Endothelial cell of umbilical vein (primary cell): ENCODE measurements around the gene HOXA9. TPM values are rescaled to one million over a fixed set of nuclear protein-coding genes. Genes with fewer than 3 reads are reported as not detected.
A peak's percentile ranks its signal among the peaks of the same experiment; 100 is the strongest.

Source experiments
- BruUV-seq: library from RNA; stranded (reverse); fragments of 400-500 nt; replicated peaks from 2 replicates; lab custom pipeline; 2021; lab: Mats Ljungman, UMichigan
- CTCF ChIA-PET: fragments of 300-600, 350-600 bp; sonication (Branson Sonifier 250); formaldehyde crosslinking; loops from one replicate; lab custom pipeline; 2021; ENCODE audit warnings: antibody characterized with exemption, inconsistent platforms; lab: Charles Lee
- POLR2A ChIA-PET: fragments of 300-600, 350-600 bp; sonication (Branson Sonifier 250); formaldehyde crosslinking; loops from one replicate; lab custom pipeline; 2021; ENCODE audit warnings: antibody characterized with exemption, inconsistent platforms; lab: Charles Lee
- DNase-seq: peaks from one replicate; pipeline ENCODE4 v3.0.0-alpha.2; 2011; ENCODE audit warnings: low read depth, low spot score
- FAIRE-seq: peaks from 2 replicates; lab custom pipeline; 2011; peaks lifted over from hg19 to GRCh38; lab: Jason Lieb, UNC
- H2AFZ ChIP-seq: 2 replicates; pipeline ENCODE4 v1.6.0; 2012; ENCODE audit warnings: low read depth, low read length, control low read depth, inconsistent platforms
- H3K27ac ChIP-seq: 2 replicates; pipeline ENCODE4 v1.5.1; 2011; ENCODE audit warnings: low read depth, mild to moderate bottlenecking, control low read depth, low read length, moderate library complexity; ENCODE audit not compliant: insufficient read depth
- H3K27me3 ChIP-seq, 2 experiments: 2 replicates each; pipeline versions ENCODE4 v1.6.0 to v1.6.1; 2011; ENCODE audit warnings: low read length in 2 of 2, mixed read lengths in 1 of 2; ENCODE audit not compliant: control insufficient read depth in 2 of 2, insufficient read depth in 2 of 2
- H3K36me3 ChIP-seq, 2 experiments: 2 replicates in 1 of 2; 3 replicates in 1 of 2; pipeline ENCODE4 v1.5.1; 2011; ENCODE audit warnings: low read length in 2 of 2, mild to moderate bottlenecking in 1 of 2, moderate library complexity in 1 of 2; ENCODE audit not compliant: control insufficient read depth in 2 of 2, insufficient read depth in 2 of 2; ENCODE audit errors: extremely low read depth in 1 of 2
- H3K4me1 ChIP-seq: 3 replicates; pipeline ENCODE4 v1.5.1; 2011; ENCODE audit warnings: mild to moderate bottlenecking, low read length; ENCODE audit not compliant: control insufficient read depth, insufficient read depth; ENCODE audit errors: extremely low read depth
- H3K4me2 ChIP-seq: 2 replicates; pipeline ENCODE4 v1.6.1; 2011; ENCODE audit warnings: low read length, control low read depth, mixed read lengths; ENCODE audit not compliant: insufficient read depth
- H3K4me3 ChIP-seq, 3 experiments: fragments of 200-600 bp in 1 of 3; sonication (generic), shearing (Covaris generic) in 1 of 3; replicated peaks in 1 of 3; 2 replicates each; pipeline ENCODE4 v1.5.1; 2011 to 2016; ENCODE audit warnings: control low read depth in 3 of 3, low read length in 3 of 3, mild to moderate bottlenecking in 2 of 3, inconsistent platforms in 1 of 3, low read depth in 1 of 3, moderate library complexity in 1 of 3; ENCODE audit not compliant: insufficient read depth in 1 of 3
- H3K79me2 ChIP-seq: 2 replicates; pipeline ENCODE4 v1.6.0; 2012; ENCODE audit warnings: low read length, inconsistent platforms; ENCODE audit not compliant: control insufficient read depth, insufficient read depth
- H3K9ac ChIP-seq: replicated peaks from 2 replicates; pipeline ENCODE3; 2011; ENCODE audit warnings: low read length, control low read depth; ENCODE audit not compliant: insufficient read depth; ENCODE audit errors: extremely low read depth
- H3K9me1 ChIP-seq: replicated peaks from 3 replicates; pipeline ENCODE4 v1.6.0; 2011; ENCODE audit warnings: mild to moderate bottlenecking, low read length; ENCODE audit not compliant: control insufficient read depth, insufficient read depth; ENCODE audit errors: extremely low read depth
- H3K9me3 ChIP-seq: replicated peaks from 2 replicates; pipeline ENCODE4 v1.5.1; 2012; ENCODE audit warnings: low read length, inconsistent platforms; ENCODE audit not compliant: control insufficient read depth, insufficient read depth
- H4K20me1 ChIP-seq: replicated peaks from 2 replicates; pipeline ENCODE3; 2011; ENCODE audit warnings: mild to moderate bottlenecking, low read length; ENCODE audit not compliant: control insufficient read depth, insufficient read depth; ENCODE audit errors: extremely low read depth
- CTCF ChIP-seq, 2 donors: IDR thresholded peaks; 1 replicate in 1 of 2; 2 replicates in 1 of 2; pipeline ENCODE4 v1.5.1; 2011; ENCODE audit warnings: low read length in 2 of 2, mild to moderate bottlenecking in 2 of 2, moderate library complexity in 2 of 2, control low read depth in 1 of 2, inconsistent platforms in 1 of 2, low read depth in 1 of 2; ENCODE audit not compliant: insufficient read depth in 1 of 2; ENCODE audit errors: extremely low read depth in 1 of 2
- JUN ChIP-seq: IDR thresholded peaks from 2 replicates; pipeline ENCODE4 v1.6.1; 2011; ENCODE audit warnings: borderline replicate concordance, low read depth; ENCODE audit not compliant: insufficient read length, insufficient read depth
- MYC ChIP-seq: IDR thresholded peaks from one replicate; pipeline ENCODE4 v1.6.1; 2011; ENCODE audit warnings: mild to moderate bottlenecking, low read depth, low read length
- POLR2A ChIP-seq: IDR thresholded peaks from 2 replicates; pipeline ENCODE4 v1.6.1; 2012; ENCODE audit warnings: low read depth, mild to moderate bottlenecking, control low read depth, low read length
- POLR2AphosphoS5 ChIP-seq: IDR thresholded peaks from 2 replicates; pipeline ENCODE4 v1.6.1; 2012; ENCODE audit warnings: low read depth, mild to moderate bottlenecking, control low read depth, low read length, moderate library complexity; ENCODE audit not compliant: insufficient read depth
- dilution Hi-C: fragments of 300-500 bp; cut with MboI; formaldehyde crosslinking; loops from one replicate; pipeline ENCODE4 v1.15.0; 2019; ENCODE audit warnings: low sequenced_read_pairs; ENCODE audit not compliant: extremely low pct_ligation_motif_present
- intact Hi-C: fragments of 100-400 bp; cut with micrococcal nuclease; formaldehyde crosslinking; loops from one replicate; pipeline ENCODE4 v1.10.0; 2022
- polyA plus RNA-seq, 4 experiments: library from polyadenylated mRNA; depleted of rRNA in 3 of 4; stranded (reverse) in 3 of 4; unstranded in 1 of 4; fragments of >200 nt; gene quantifications; 2 replicates each; pipeline versions ENCODE4 v1.2.1 to v1.2.3, GENCODE V29; 2011 to 2012; ENCODE audit warnings: missing spikeins in 1 of 4
- total RNA-seq: library from RNA; stranded (reverse); gene quantifications from 2 replicates; pipeline ENCODE4 v1.2.3, GENCODE V29; 2021

The HOXA9 gene
- total and polyA plus RNA-seq, 2 donors (not counting 3 experiments of a cell fraction or from before 2014, with no cell fraction given), result 47.2 to 61.6 TPM

- Histone ChIP-seq H2AFZ (no peak within 1 kb of the TSS), H3K27me3 (no peaks in the 10 kb centered on the region), H4K20me1 (no peaks in the 10 kb centered on the region), H3K27ac (peak within 1 kb of the TSS; percentile 96), H3K9ac (peak within 1 kb of the TSS; percentile 78), H3K9me1 (no peaks in the 10 kb centered on the region), H3K79me2 (peaks cover 96% of the 10 kb centered on the region), H3K9me3 (no peaks in the 10 kb centered on the region), H3K4me2 (peak within 1 kb of the TSS; percentile 92), H3K4me1 (peaks cover 65% of the 10 kb centered on the region), H3K36me3 (no peaks in the 10 kb centered on the region), H3K4me3 (peak within 1 kb of the TSS; percentile 54 to 85 (median 55))
- dilution Hi-C loops (loop anchor here (25.0 kb wide), 1 partner anchor 965 kb away; no protein-coding TSS in a partner anchor), intact Hi-C loops (loop anchor here (1.0 to 2.0 kb wide), 2 partner anchors 7 to 13 kb away; partner anchors contain the start of gene HOXA9)
- peak; percentile 94 for DNase-seq
- POLR2A ChIA-PET, result interaction anchor here (0.7 to 2.6 kb wide), 8 partner anchors 10 to 462 kb away, joined by 3 to 15 read pairs (median 6); partner anchors contain the start of gene HOXA9
- FAIRE-seq, result peak; percentile 88
- TSS peak; percentile 35 for BruUV-seq
- CTCF ChIA-PET, result interaction anchor here (0.9 to 5.6 kb wide), 13 partner anchors 7 to 783 kb away, joined by 3 to 83 read pairs (median 13); partner anchors contain the start of genes HOXA10, HOXA5 and HOXA9
- TF ChIP-seq MYC (peak; percentile 37), POLR2A (peak; percentile 83), POLR2AphosphoS5 (peak; percentile 74), JUN (no peak), CTCF (IDR thresholded peaks at IDR 0.05; ENCODE audit: extremely low read depth in 1 of 2, insufficient read depth in 1 of 2, low read depth in 1 of 2, low read length in 2 of 2) (no peak)
These were observed 13.2 kb downstream of the HOXA9 start, which contains the start of gene HOXA3 for GRCh38 chr7:27151931-27152815. Gene HOXA3, minus strand, starts transcription at chr7:27152583. Its CDS starts 41,943 bp downstream, at chr7:27110640.
